Thoracic aorta (tissue), 2 donors: ENCODE measurements around the gene CARD14. TPM values are rescaled to one million over a fixed set of nuclear protein-coding genes. Genes with fewer than 3 reads are reported as not detected.
A peak's percentile ranks its signal among the peaks of the same experiment; 100 is the strongest.

ENCODE experiments used
- ATAC-seq: fragments of 150-250 bp; one replicate; pipeline ENCODE4 v1.8.0; 2017; ENCODE audit warnings: low read depth; ENCODE audit not compliant: insufficient number of reproducible peaks, low FRiP score
- DNase-seq: peaks from one replicate; pipeline ENCODE4 v3.0.0-alpha.2; 2020; ENCODE audit warnings: low spot score
- H3K27ac ChIP-seq, 2 donors: fragments of 200-600 bp; sonication (generic); 1 replicate in 1 of 2; 2 replicates in 1 of 2; pipeline ENCODE4 v1.5.1; 2016; ENCODE audit warnings: mild to moderate bottlenecking in 2 of 2, moderate library complexity in 2 of 2
- H3K27me3 ChIP-seq: fragments of 200-600 bp; sonication (generic); replicated peaks from 2 replicates; pipeline ENCODE4 v1.6.0; 2016; ENCODE audit warnings: mild to moderate bottlenecking; ENCODE audit not compliant: insufficient read depth
- H3K36me3 ChIP-seq: fragments of 200-600 bp; sonication (generic); one replicate; pipeline ENCODE4 v1.5.1; 2016
- H3K4me1 ChIP-seq, 2 donors: fragments of 200-600 bp; sonication (generic); 1 replicate in 1 of 2; 2 replicates in 1 of 2; pipeline versions ENCODE4 v1.5.1 to v1.6.0; 2016; ENCODE audit warnings: low read depth in 2 of 2, mild to moderate bottlenecking in 1 of 2; ENCODE audit not compliant: control insufficient read depth in 1 of 2
- H3K4me3 ChIP-seq: fragments of 200-600 bp; sonication (generic); 2 replicates; pipeline ENCODE4 v1.5.1; 2016; ENCODE audit warnings: mild to moderate bottlenecking
- H3K9me3 ChIP-seq: fragments of 200-600 bp; sonication (generic); 2 replicates; pipeline ENCODE4 v1.5.1; 2016
- total RNA-seq, 2 donors: library from RNA; depleted of rRNA; stranded (reverse); fragments of >200 nt; gene quantifications; one replicate each; pipeline versions ENCODE4 v1.1.0 to v1.2.3, GENCODE V29; 2016
- TF ChIP-seq, protein P1 (sequence below): fragments of 200-600 bp; sonication (generic); IDR thresholded peaks from one replicate; pipeline ENCODE4 v1.5.1; 2019; ENCODE audit warnings: antibody characterized with exemption

CARD14 gene
- total RNA-seq, 2 donors from 2014 or later, result not detected

DNA sequence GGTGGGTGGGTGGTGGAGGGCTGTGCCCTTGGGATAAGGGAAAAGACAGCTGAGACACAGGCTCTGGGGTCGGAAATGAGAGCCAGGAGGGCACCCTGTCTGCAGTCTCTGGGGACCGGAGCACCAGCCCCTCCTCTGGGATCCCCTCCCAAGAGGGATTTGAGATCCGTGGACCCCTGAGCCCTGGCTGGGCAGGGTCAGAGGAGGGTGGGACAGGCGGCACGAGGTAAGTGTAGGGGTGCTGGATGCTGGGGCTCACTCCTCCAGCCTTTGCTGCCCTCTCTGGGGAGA is 49.9 kb downstream of the CARD14 start:
- Histone ChIP-seq H3K4me1 (peaks cover 4 to 37% of the 10 kb centered on the region in 2 donors), H3K9me3 (no peaks in the 10 kb centered on the region), H3K27me3 (no peaks in the 10 kb centered on the region), H3K4me3 (peak overlapping the region; percentile 82), H3K36me3 (peaks cover 8% of the 10 kb centered on the region), H3K27ac (peak overlapping the region; percentile 80 to 83)
- ATAC-seq (no peak), DNase-seq (no peak)
- TF ChIP-seq, protein P1, sequence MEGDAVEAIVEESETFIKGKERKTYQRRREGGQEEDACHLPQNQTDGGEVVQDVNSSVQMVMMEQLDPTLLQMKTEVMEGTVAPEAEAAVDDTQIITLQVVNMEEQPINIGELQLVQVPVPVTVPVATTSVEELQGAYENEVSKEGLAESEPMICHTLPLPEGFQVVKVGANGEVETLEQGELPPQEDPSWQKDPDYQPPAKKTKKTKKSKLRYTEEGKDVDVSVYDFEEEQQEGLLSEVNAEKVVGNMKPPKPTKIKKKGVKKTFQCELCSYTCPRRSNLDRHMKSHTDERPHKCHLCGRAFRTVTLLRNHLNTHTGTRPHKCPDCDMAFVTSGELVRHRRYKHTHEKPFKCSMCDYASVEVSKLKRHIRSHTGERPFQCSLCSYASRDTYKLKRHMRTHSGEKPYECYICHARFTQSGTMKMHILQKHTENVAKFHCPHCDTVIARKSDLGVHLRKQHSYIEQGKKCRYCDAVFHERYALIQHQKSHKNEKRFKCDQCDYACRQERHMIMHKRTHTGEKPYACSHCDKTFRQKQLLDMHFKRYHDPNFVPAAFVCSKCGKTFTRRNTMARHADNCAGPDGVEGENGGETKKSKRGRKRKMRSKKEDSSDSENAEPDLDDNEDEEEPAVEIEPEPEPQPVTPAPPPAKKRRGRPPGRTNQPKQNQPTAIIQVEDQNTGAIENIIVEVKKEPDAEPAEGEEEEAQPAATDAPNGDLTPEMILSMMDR, result no peak

DNA sequence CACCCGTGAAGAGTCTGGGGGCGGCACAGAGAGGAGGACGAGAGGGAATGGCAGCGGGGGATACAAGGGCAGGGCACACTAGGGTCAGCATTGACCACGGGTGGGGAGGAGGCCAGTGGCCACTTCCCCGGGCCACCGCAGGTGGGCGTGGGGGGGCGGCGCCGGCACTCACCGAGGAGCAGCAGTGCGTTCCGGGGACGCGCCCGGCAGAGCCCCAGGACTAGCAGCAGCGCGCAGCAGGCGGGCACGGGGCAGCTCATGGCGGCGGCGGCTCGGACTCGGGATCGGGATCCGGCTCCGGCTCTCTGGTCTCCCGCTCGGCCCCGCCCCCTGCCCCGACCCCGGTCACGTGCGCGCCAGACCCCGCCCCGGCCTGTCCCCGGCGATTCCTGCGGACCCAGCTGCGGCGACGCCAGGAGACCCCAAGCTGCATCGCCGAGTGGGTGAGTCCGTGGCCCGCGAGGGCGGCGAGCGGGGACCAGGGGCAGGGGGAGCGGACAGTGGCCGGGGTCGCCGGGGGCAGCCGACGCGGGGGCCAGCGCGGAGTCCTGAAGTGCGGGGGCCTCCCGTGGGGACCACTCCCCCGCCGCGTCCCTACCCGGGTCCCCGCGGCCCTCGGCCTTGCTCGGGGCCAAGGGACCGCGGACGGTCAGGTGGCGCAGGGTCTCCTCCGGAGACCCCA is 50.4 kb downstream of the CARD14 start, which contains the start of the genes SGSH and SLC26A11:
Gene SGSH (minus strand): TSS at position 280 of the 682 bp plus-strand sequence. CDS start 20 bp downstream, at position 260.
Gene SLC26A11 (plus strand): TSS at position 374 of the 682 bp plus-strand sequence. CDS start 1,134 bp downstream, outside the sequence.
- TF ChIP-seq, protein P1, result peak; percentile 31
- peak within 1 kb of the TSS; percentile 82 for H3K4me3 ChIP-seq
- H3K9me3 ChIP-seq, result no peaks in the 10 kb centered on the region
- H3K27ac ChIP-seq, result peak within 1 kb of the TSS; percentile 80 to 83
- H3K36me3 ChIP-seq, result peaks cover 8% of the 10 kb centered on the region
- no peaks in the 10 kb centered on the region for H3K27me3 ChIP-seq
- peak; percentile 31 for ATAC-seq
- DNase-seq, result peak; percentile 49
- H3K4me1 ChIP-seq, result peaks cover 4 to 37% of the 10 kb centered on the region in 2 donors

DNA sequence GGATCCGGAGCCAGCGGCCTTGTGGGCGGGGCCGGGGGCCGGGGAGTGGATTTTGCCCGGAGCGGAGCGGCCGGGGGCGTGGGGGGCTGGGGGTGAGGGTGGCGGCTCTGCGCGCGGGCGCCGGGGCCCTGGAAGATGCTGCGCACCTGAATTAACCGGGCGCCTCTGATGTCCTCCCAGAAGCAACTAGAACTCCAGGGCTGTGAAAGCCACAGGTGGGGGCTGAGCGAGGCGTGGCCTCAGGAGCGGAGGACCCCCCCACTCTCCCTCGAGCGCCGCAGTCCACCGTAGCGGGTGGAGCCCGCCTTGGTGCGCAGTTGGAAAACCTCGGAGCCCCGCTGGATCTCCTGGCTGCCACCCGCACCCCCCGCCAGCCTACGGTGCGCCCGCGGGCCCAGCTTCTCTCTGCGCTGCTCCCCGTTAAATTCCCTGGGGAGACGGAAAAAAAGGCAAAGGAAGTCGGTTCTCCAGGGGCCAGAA is 50.9 kb downstream of the CARD14 start:
- Histone ChIP-seq H3K9me3 (no peaks in the 10 kb centered on the region), H3K4me1 (peaks cover 4 to 37% of the 10 kb centered on the region in 2 donors), H3K27ac (peak overlapping the region; percentile 80 to 83), H3K27me3 (no peaks in the 10 kb centered on the region), H3K36me3 (peaks cover 11% of the 10 kb centered on the region), H3K4me3 (peak overlapping the region; percentile 82)
- TF ChIP-seq, protein P1, result no peak
- DNase-seq (no peak), ATAC-seq (no peak)

DNA sequence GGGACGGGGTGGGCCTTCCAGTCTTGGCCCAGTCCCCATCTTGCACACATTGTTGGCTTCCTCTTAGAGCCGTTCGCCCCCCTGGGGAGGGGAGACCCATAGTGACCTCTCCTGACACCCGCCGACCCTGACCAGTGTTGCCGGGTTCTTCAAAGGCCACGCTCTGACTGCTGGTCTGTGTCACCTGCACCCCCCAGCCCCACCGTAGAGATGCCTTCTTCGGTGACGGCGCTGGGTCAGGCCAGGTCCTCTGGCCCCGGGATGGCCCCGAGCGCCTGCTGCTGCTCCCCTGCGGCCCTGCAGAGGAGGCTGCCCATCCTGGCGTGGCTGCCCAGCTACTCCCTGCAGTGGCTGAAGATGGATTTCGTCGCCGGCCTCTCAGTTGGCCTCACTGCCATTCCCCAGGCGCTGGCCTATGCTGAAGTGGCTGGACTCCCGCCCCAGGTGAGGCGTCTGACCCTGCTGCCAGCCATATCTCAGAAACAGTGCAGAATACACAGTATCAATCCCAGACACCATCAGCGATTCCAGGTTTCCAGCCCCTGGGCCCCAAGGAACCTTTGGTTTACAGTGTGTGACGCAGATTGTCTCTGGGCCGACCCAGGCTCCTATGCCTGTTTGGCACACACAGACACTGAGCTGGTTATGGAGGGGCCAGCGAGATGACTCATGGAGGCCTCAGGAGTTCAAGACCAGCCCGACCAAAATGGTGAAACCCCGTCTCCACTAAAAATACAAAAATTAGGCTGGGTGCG is 51.7 kb downstream of the CARD14 start:
- peak overlapping the region; percentile 82 for H3K4me3 ChIP-seq
- TF ChIP-seq, protein P1, result no peak
- H3K9me3 ChIP-seq, result no peaks in the 10 kb centered on the region
- no peak for ATAC-seq
- peaks cover 4 to 37% of the 10 kb centered on the region in 2 donors for H3K4me1 ChIP-seq
- no peaks in the 10 kb centered on the region for H3K27me3 ChIP-seq
- H3K36me3 ChIP-seq, result peaks cover 10% of the 10 kb centered on the region
- no peak overlapping the region for H3K27ac ChIP-seq
- DNase-seq, result no peak
